Panc1 (cell line): ENCODE results near the gene NLN. TPM values are rescaled to one million over a fixed set of nuclear protein-coding genes. Genes with fewer than 3 reads are reported as not detected.

Experiments
- ATAC-seq: fragments of 200-7000 bp; cut with Tn5 transposase; 2 replicates; pipeline ENCODE4 v1.9.1; 2020; ENCODE audit warnings: mild to moderate bottlenecking, moderate library complexity
- BruUV-seq: library from RNA; stranded (reverse); fragments of 400-500 nt; replicated peaks from 2 replicates; lab custom pipeline; 2021; lab: Mats Ljungman, UMichigan
- CTCF ChIA-PET: fragments of 300-600 bp; sonication (Branson Sonifier 250); formaldehyde crosslinking; loops from one replicate; lab custom pipeline; 2022; ENCODE audit warnings: antibody characterized with exemption; lab: Charles Lee
- POLR2A ChIA-PET: fragments of 300-600 bp; sonication (Branson Sonifier 250); formaldehyde crosslinking; loops from one replicate; lab custom pipeline; 2022; ENCODE audit warnings: antibody characterized with exemption; lab: Charles Lee
- DNase-seq: peaks from one replicate; pipeline ENCODE4 v3.0.0-alpha.2; 2010; ENCODE audit warnings: low read depth, low spot score
- H3K27ac ChIP-seq: 2 replicates; pipeline ENCODE4 v1.5.1; 2011; ENCODE audit warnings: mild to moderate bottlenecking, low read length, inconsistent platforms
- H3K27me3 ChIP-seq: fragments of 200-500 bp; sonication (Bioruptor generic); 2 replicates; pipeline ENCODE4 v1.6.0; 2014; ENCODE audit warnings: low read length, inconsistent platforms; ENCODE audit not compliant: control insufficient read depth, insufficient read depth
- H3K36me3 ChIP-seq: fragments of 200-500 bp; sonication (Bioruptor generic); 2 replicates; pipeline ENCODE4 v1.5.1; 2014; ENCODE audit warnings: inconsistent platforms, mild to moderate bottlenecking, low read length, moderate library complexity; ENCODE audit not compliant: control insufficient read depth, insufficient read depth
- H3K4me1 ChIP-seq: 2 replicates; pipeline ENCODE4 v1.5.1; 2011; ENCODE audit warnings: inconsistent platforms, mild to moderate bottlenecking, low read length, moderate library complexity; ENCODE audit not compliant: control insufficient read depth, insufficient read depth
- H3K4me3 ChIP-seq, 2 experiments: 2 replicates each; pipeline ENCODE4 v1.5.1; 2011 to 2012; ENCODE audit warnings: low read depth in 2 of 2, low read length in 2 of 2, mild to moderate bottlenecking in 2 of 2, inconsistent platforms in 1 of 2, moderate library complexity in 1 of 2
- H3K9me3 ChIP-seq: fragments of 200-500 bp; sonication (Bioruptor generic); 2 replicates; pipeline ENCODE4 v1.5.1; 2014; ENCODE audit warnings: low read depth, mild to moderate bottlenecking, inconsistent platforms, low read length, moderate library complexity; ENCODE audit not compliant: control insufficient read depth, insufficient read depth
- CTCF ChIP-seq: fragments of 450-650 bp; IDR thresholded peaks from 2 replicates; pipeline ENCODE4 v1.5.1; 2017; ENCODE audit warnings: mild to moderate bottlenecking
- POLR2AphosphoS5 ChIP-seq: IDR thresholded peaks from 2 replicates; pipeline ENCODE4 v1.6.1; 2012; ENCODE audit warnings: mild to moderate bottlenecking, low read depth, low read length, moderate library complexity
- REST ChIP-seq, 2 experiments: IDR thresholded peaks; 2 replicates each; pipeline ENCODE4 v1.6.1; 2011 to 2012; ENCODE audit warnings: low read depth in 2 of 2, control low read depth in 1 of 2, low read length in 1 of 2, mild to moderate bottlenecking in 1 of 2, moderate library complexity in 1 of 2; ENCODE audit not compliant: insufficient read depth in 1 of 2
- SIN3A ChIP-seq: IDR thresholded peaks from 2 replicates; pipeline ENCODE4 v1.6.1; 2012; ENCODE audit warnings: low read depth, mild to moderate bottlenecking, low read length, moderate library complexity, borderline replicate concordance; ENCODE audit not compliant: insufficient read depth
- TCF7L2 ChIP-seq: IDR thresholded peaks from 2 replicates; pipeline ENCODE4 v1.6.1; 2011; ENCODE audit warnings: mild to moderate bottlenecking, low read depth, low read length, inconsistent platforms
- in situ Hi-C: cut with HindIII; loops from 2 replicates; pipeline ENCODE4 v1.10.0; 2016; ENCODE audit warnings: low sequenced_read_pairs, low pct_unique_long_range_greater_than_20kb
- intact Hi-C: fragments of 100-400 bp; cut with micrococcal nuclease; formaldehyde crosslinking; loops from one replicate; pipeline ENCODE4 v1.10.0; 2022; ENCODE audit not compliant: unreplicated experiment
- total RNA-seq: library from RNA; stranded (reverse); gene quantifications from one replicate; pipeline ENCODE4 v1.2.1, GENCODE V29; 2021; ENCODE audit not compliant: unreplicated experiment

Gene NLN
- total RNA-seq, 1 experiment from 2014 or later: 51.8 TPM

- H3K4me1 ChIP-seq: no peaks in the 10 kb centered on the region
Observed at GRCh38 chr5:65874241-65874640, 152.2 kb downstream of the NLN start.

GRCh38 chr5:65876496-65876895 lies 154.5 kb downstream of the NLN start:
- in situ Hi-C loops (no loop called here), intact Hi-C loops (no loop called here)
- H3K27me3 ChIP-seq: no peaks in the 10 kb centered on the region
- DNase-seq (no peak), ATAC-seq (no peak)
- no peak for TF ChIP-seq POLR2AphosphoS5
- no peak for TF ChIP-seq REST (IDR thresholded peaks at IDR 0.05; ENCODE audit: insufficient read depth in 1 of 2, low read depth in 2 of 2, low read length in 1 of 2)
- TF ChIP-seq TCF7L2: no peak
- TF ChIP-seq SIN3A: no peak
- TF ChIP-seq CTCF: no peak
- H3K27ac ChIP-seq: no peak overlapping the region
- no peaks in the 10 kb centered on the region for H3K36me3 ChIP-seq
- ChIA-PET CTCF (no interaction called here), POLR2A (no interaction called here)
- no peaks in the 10 kb centered on the region for H3K4me1 ChIP-seq
- no peaks in the 10 kb centered on the region for H3K9me3 ChIP-seq
- no TSS peak for BruUV-seq
- H3K4me3 ChIP-seq: no peak overlapping the region

More at GRCh38 chr5:65874241-65874640, 152.2 kb downstream of the NLN start:
- H3K9me3 ChIP-seq: no peaks in the 10 kb centered on the region
- DNase-seq (no peak), ATAC-seq (no peak)
- no peak overlapping the region for H3K27ac ChIP-seq
- H3K27me3 ChIP-seq: no peaks in the 10 kb centered on the region
- POLR2A ChIA-PET: no interaction called here
- in situ Hi-C loops: no loop called here
- CTCF ChIA-PET: no interaction called here
- no peak overlapping the region for H3K4me3 ChIP-seq
- no TSS peak for BruUV-seq
- no peak for TF ChIP-seq REST (IDR thresholded peaks at IDR 0.05; ENCODE audit: insufficient read depth in 1 of 2, low read depth in 2 of 2, low read length in 1 of 2)
- no peak for TF ChIP-seq TCF7L2
- no peak for TF ChIP-seq POLR2AphosphoS5
- TF ChIP-seq CTCF: no peak
- TF ChIP-seq SIN3A: no peak
- intact Hi-C loops: no loop called here
- H3K36me3 ChIP-seq: no peaks in the 10 kb centered on the region
